ENCODE measurements around the gene IL2RA. TPM values are rescaled to one million over a fixed set of nuclear protein-coding genes. Genes with fewer than 3 reads are reported as not detected.

IL2RA gene
- total and polyA plus RNA-seq, 2 experiments from 2014 or later, result not detected

- Histone ChIP-seq H3K4me1 (ENCODE audit: low read depth) (peaks cover 6% of the 10 kb centered on the region), H3K36me3 (no peaks in the 10 kb centered on the region), H3K9me3 (ENCODE audit: low read depth) (no peaks in the 10 kb centered on the region), H3K27me3 (no peaks in the 10 kb centered on the region), H3K27ac (no peak overlapping the region), H3K4me3 (no peak overlapping the region)
- peak; percentile 97 for TF ChIP-seq CTCF (IDR thresholded peaks at IDR 0.05; ENCODE audit: low read depth, low read length)
- DNase-seq (ENCODE audit: low read depth in 1 of 2, low spot score in 1 of 2), result peak; percentile 90 to 95
Measured at GRCh38 chr10:6086375-6087233, 24.4 kb upstream of the IL2RA start.

GRCh38 chr10:6083523-6084475 lies 21.6 kb upstream of the IL2RA start:
- Histone ChIP-seq H3K9me3 (ENCODE audit: low read depth) (no peaks in the 10 kb centered on the region), H3K27ac (no peak overlapping the region), H3K4me1 (ENCODE audit: low read depth) (no peaks in the 10 kb centered on the region), H3K4me3 (no peak overlapping the region), H3K27me3 (no peaks in the 10 kb centered on the region), H3K36me3 (no peaks in the 10 kb centered on the region)
- DNase-seq (ENCODE audit: low read depth in 1 of 2, low spot score in 1 of 2), result peak in 1 of 2 donors; percentile 70
- no peak for TF ChIP-seq CTCF (IDR thresholded peaks at IDR 0.05; ENCODE audit: low read depth, low read length)

GRCh38 chr10:6082496-6083395 lies 20.6 kb upstream of the IL2RA start:
- no peaks in the 10 kb centered on the region for H3K27me3 ChIP-seq
- TF ChIP-seq CTCF (IDR thresholded peaks at IDR 0.05; ENCODE audit: low read depth, low read length), result no peak
- H3K36me3 ChIP-seq, result no peaks in the 10 kb centered on the region
- no peaks in the 10 kb centered on the region for H3K4me1 ChIP-seq (ENCODE audit: low read depth)
- no peak overlapping the region for H3K27ac ChIP-seq
- DNase-seq (ENCODE audit: low read depth in 1 of 2, low spot score in 1 of 2), result peak in 1 of 2 donors; percentile 44
- H3K9me3 ChIP-seq (ENCODE audit: low read depth), result no peaks in the 10 kb centered on the region
- H3K4me3 ChIP-seq, result no peak overlapping the region

DNA sequence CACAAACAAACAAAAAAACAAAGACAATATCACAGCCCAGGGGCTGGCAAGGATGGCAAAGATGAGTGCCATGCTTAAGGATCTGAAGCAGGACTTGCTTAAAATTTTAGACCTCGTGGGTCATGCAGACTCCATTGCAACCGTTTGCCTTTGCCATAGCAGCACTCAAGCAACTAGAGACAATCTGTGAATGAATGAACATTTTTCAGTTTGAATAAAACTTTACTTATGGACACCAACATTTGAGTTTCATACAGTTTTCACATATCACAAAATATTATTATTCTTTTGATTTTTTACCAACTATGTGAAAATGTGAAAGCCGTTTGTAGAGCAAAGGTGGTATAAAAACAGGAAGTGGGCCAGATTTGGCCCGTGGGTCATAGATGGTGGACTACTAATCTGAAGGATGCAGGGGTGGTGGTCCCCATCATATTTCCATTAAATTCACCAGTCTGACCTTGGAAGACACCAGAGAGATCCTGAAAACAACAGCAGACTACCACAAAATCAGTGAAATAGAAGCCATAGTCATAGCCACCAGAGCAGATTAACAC lies 18.3 kb upstream of the IL2RA start:
- H3K9me3 ChIP-seq (ENCODE audit: low read depth), result no peaks in the 10 kb centered on the region

More for the DNA sequence above, 18.3 kb upstream of the IL2RA start:
- DNase-seq (ENCODE audit: low read depth in 1 of 2, low spot score in 1 of 2), result no peak
- no peaks in the 10 kb centered on the region for H3K27me3 ChIP-seq
- H3K4me3 ChIP-seq, result no peak overlapping the region
- no peaks in the 10 kb centered on the region for H3K36me3 ChIP-seq
- H3K27ac ChIP-seq, result no peak overlapping the region
- no peak for TF ChIP-seq CTCF (IDR thresholded peaks at IDR 0.05; ENCODE audit: low read depth, low read length)
- no peaks in the 10 kb centered on the region for H3K4me1 ChIP-seq (ENCODE audit: low read depth)
